Measurements from ENCODE around the gene TRAP1.
"Not testable (repeated sequence)": the region's sequence is repeated elsewhere in the genome, so short reads cannot be mapped to it uniquely, and the experiment has no call there.

The TRAP1 gene

GRCh38 chr16:3645108-3645503 is 72.2 kb downstream of the TRAP1 start:
- DNase-seq: no peak

DNA sequence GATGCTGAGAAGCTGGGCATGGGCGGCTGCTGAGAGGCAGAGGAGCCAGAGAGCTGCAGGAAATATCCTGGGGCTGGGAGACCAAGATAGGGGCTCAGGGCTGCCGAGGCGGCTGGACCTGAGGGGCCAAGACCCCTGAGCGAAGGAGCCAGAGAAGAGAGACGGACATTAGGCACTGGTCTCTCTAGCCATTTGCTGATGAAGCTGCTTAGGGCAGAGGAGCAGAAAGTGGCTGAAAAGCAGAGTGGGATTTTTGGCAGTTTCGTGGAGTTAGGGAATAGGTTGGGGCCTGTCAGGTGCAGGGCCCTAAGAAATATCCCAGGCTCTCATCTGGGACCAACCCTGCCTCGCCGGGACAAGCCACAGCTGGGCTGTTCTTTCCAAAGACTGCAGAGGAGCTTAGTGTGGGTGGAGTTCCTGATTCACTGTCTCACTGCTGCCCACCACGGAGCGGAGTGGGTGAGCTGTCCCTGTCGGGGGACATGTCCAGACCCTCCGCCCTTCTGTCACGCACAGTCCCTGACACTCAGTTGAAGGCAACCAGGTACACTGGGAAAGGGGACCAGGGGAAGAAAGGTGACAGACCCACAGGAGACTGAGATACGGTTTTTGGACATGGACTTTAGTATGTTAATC is 74.1 kb downstream of the TRAP1 start:
- no peak for DNase-seq

- peak; percentile 25 for DNase-seq
Measured at GRCh38 chr16:3642397-3643094, 74.8 kb downstream of the TRAP1 start.

DNA sequence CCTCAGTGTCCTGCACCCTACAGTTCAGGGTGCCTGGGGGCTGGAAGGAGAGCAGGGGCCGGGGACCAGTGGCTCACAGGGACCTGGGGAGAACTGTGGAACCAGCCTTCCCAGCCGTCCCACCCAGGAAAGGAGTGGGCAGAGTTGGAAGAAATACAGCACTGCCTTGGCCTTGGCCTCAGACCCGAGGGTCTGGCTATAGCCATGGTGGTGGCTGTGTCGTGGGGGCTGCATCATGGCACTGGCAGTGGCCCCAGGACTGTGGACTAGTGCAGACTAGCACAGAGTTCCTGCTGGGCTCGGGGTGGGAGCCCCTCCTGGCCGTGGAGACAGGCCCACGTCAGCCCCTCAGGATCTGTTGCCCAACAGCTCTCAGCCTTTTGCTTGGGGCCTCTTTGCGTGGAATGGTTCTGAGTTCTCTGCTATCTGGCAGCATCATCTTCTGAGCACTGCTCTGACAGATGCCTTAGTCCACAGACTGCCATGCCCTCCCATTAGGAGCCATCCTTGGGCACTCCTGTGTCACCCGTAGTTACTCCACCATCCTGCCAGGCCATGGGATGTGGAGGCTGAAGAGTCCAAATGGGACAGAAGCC is 75.4 kb downstream of the TRAP1 start:
- DNase-seq: no peak

DNA sequence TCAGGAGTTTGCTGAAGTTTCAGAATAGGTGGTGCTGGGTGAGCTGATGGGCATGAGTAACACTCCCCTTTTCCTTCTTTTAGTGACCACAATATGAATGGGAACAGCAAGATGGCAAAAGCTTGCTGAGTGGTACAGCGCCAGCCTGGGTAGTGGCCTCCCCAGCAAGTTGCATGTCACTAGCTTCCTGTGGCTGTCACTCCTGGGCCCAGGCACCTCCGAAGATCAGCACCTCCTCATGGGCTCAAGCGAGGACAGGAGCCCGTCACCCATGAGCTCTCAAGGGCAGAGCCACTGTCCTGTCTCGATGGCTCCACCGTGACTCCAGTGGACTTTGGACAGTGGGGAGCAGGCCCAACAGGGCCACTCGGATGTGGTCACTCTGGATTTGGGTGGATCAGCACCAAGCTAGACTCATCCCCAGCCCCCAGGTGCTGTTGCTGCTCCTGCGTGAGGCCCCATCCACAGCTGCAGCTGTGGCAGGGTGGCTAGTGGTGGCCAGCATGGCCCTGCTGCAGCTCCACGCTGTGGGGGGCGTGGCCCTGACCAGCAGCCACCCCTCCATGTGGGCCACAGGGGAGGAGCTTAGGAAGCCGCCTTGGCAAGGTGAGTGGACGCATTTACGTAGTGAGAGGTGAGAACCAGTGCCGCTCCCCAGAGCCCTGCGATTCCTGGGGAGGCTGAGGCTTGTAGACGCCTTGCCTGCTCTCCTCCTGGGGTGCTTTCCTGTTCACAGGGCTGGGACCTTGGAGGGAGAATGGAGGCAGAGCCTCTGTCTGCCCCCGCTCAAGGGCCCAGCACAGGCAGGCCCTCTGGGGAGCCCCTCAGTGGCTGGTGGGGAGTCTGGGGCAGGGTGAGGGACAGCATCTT is 76.5 kb downstream of the TRAP1 start:
- DNase-seq: no peak

DNA sequence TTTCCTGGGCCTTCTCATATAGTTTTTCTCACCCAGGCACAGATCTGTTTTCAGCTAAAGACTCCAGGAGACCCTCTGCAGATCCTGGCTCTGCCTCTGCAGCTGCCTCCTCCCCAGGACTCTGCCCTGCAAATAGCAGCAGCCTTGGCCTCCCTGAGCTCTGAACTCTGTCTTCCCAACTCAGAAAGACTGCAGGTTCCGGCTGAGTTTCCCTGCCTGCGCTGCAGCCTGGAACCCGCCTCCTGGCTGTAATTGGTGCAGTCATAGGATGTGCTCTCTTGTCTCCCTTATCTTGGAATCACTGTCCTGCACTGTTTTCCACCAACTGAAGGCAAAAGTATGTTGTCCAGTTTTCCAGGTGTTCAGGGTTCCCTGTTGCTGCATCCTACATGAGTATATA is 77.1 kb downstream of the TRAP1 start:
- DNase-seq: no peak

DNA sequence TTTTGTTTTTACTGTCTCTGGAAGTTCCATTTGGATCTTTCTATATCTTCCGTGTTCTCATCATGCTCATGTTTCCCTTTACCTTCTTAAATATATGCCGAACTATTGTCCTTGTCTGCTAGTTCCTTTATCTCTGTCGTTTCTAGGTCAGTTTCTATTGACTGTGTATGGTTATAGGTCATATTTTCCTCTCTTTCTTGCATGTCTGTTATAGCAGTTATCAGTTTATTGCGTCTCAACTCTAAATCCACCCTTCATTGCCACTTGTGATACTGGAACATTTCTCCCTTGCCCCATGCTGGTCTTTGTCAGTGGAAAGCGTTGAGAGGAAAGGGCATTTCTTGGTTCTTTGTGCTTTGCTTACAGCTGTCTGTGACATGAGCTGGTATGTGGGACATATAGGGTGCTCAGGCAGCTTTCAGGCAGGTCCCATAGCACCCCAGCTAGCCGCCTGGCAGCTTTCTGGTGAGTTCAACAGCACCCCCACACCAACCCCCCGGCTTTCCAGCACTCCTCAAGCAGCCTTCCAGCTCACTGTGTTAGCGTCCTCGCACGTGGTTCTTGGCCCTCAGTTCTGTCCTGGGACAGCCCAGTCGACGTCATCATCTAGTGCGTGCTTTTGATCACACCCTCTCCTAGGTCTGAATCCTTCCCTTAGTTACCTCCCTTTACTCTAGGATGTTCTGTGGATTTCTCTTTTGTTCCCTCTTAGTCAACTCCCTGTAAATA is 78.2 kb downstream of the TRAP1 start:
- no peak for DNase-seq

DNA sequence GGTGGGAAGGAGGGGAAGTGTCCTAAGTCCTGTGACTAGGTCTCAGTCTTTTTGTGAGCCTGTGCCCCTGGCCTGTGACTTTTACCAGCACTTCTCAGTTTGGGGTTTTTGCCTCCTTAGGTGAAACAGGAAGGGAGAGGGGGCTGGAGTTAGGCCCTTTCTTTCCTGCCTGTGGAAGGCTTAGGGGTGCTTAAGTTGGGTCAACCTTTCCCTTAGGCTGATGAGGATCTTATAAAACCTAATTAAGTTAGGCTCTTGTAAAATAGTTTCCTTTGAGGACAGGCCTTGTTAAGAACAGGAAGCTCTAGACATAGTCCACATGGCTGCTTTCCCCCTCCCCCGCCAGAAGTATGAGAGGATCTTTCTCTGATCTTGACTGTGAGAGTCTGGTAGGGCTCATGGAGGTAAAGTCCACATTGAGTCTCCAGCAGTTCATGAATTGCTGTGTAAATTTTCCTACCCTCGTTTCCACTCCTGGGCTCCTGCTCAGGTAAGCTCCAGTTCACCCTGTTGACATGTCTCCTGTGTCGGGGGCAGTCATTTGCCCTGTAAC is 79.9 kb downstream of the TRAP1 start:
- DNase-seq: peak; percentile 76

DNA sequence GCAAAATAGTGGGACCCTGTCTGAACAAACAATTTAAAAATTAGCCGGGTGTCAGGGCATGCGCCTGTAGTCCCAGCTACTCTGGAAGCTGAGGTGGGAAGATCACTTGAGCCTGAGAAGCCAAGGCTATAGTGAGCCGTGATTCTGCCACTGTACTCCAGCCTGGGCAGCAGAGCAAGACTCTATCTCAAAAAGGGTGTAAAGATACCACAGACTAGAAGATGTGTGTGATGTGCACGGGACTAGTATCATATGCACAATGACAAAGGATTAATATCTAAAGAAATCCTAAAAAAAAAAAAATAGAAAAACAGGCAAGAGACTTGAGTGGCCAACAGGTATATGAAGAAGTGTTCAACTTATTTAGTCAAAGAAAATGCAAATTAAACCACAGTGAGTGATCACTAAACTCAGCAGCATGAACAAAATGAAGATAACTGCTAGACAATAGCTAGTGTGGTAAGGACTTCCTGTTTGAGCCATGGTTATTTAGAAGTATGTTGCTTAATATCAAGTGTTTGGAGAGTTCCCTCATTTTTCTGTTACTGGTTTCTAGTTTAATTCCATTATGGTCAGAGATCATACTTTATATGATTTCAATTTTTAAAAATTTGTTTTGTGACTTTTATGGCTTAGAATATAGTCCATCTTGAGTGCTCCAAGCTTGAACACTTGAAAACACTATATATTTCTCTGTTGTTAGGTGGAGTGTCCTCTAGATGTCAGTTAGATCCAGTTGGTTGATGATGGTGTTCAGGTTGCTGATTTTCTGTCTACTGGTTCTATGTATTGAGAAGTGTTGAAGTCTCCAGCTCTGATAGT is 91.2 kb downstream of the TRAP1 start:
- DNase-seq: peak; percentile 85

- no peak for DNase-seq
Measured at GRCh38 chr16:3625331-3625730, 92.0 kb downstream of the TRAP1 start.

DNA sequence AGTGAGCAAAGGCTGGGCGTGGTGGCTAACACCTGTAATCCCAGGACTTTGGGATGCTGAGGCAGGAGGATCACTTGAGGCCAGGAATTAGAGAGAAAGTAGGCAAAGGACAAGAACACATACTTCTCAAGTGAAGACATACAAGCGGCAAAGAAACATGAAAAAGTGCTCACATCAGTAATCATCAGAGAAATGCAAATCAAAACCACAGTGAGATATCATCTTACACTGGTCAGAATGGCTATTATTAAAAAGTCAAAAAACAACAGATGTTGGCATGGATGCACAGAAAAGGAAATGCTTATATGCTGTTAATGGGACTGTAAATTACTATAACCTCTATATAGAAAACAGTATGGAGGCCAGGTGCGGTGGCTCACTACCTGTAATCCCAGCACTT is 93.7 kb downstream of the TRAP1 start:
- DNase-seq: no peak

DNA sequence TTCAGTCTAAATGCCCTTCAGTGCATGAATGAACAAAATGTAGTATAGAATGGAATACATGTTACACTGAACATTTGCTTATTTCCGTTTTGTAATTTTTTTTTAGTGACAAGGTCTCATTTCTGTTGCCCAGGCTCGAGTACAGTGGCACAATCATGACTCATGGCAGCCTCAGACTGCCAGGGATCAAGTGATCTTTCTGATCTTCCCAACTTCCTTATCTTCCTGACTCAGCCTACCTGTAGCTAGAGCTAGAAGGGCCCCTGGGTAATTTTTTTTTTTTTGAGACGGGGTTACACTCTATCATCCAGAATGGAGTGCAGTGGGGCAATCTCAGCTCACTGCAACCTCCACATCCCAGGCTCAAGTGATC is 98.6 kb downstream of the TRAP1 start:
- DNase-seq: peak; percentile 33

GRCh38 chr16:3612510-3613466 is 104.5 kb downstream of the TRAP1 start:
- DNase-seq: no peak

DNA sequence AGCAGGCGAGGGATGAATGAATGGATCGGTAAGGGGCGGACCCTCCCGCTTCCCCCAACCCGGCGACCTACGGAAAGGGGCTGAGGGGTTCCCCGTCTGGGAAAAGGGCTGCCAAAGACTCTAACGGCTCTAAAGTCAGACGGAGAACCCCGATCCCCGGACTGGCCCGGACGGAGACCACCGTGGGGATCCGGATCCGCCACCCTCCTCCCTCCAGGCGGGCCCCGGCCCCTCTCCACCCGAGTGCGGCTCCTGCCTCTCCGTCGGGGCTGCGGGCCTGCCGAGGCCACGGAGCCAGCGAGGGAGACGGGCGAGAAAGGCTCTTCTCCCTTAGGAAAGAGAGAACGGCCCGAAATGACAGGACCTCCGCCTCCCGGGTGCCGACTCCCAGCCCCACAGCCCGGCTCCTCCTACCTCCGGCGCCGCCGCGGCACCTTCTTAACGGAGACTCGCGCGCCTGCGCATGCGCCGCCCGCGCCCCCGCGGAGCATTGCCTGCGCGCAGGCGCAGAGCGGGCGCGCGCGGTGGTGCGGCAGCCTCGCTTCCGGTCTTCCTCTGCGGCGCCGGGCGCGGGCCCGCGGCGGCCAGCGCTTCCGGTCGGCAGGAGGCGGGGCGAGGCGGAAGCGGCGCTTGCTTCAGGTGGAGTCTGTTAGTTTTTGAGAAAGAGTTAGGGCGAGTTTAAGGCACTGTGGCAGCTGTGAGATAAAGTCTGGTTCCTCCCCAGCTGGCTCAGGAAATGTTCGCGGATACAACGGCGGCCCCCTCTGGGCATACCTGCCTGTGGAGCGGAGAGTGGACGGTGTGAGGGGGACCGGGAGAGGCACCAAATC is 106.0 kb downstream of the TRAP1 start, which contains the start of gene SLX4:
SLX4 (minus strand) TSS at position 461 of the 830 bp plus-strand sequence. CDS start 2,642 bp downstream, outside the sequence.
- peak; percentile 97 for DNase-seq

- peak; percentile 24 for DNase-seq
Measured at GRCh38 chr16:3610698-3611145, 106.6 kb downstream of the TRAP1 start.

DNA sequence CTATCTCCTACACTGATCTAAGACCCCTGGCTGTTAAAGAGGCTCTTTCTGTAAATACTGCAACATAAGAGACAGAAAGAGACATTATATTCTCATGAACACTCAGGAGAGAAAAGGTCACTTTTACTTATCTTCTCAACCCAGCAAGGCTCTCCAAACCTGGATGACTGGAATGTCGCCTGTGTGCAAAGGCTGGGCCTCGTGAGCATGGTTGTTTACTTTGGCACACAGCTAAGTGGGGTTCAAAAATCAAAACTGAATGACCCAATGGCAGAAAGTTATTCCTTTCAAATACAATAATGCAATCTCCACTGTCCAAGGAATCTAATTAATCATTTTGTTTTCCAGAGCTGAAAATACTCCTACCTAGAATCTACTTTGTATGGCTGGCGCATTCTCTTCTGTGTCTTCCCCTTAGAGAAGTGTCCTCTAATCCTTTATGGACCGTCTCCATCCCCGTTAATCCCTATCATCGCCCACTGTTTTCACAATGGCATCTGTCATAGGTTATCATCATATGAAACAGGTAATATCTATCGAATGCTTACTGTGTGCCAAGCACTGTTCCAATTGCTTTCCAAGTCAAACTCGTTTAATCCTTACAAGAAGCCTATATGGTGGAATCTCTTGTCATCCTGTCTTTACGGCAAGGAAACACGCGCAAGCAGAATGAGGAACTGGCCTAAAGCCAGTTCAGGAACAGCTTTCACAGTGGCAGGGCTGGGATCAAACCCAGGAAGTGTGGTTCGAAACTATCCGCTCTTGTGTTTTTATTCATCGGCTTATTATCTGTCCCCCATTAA is 107.2 kb downstream of the TRAP1 start:
- peak; percentile 54 for DNase-seq

DNA sequence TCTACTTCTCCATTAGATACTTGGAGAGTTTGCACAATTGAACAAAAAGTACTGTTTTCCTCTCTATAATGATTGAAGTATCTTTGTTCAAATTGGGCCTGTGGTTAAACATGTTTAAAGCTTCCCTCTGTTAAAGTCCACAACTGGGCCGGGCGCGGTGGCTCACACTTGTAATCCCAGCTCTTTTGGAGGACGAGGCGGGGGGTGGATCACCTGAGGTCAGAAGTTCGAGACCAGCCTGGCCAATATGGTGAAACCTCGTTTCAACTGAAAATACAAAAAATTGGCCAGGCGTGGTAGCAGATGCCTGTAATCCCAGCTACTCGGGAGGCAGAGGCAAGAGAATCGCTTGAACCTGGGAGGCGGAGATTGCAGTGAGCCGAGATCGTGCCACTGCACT is 108.3 kb downstream of the TRAP1 start:
- DNase-seq: not testable (repeated sequence)

DNA sequence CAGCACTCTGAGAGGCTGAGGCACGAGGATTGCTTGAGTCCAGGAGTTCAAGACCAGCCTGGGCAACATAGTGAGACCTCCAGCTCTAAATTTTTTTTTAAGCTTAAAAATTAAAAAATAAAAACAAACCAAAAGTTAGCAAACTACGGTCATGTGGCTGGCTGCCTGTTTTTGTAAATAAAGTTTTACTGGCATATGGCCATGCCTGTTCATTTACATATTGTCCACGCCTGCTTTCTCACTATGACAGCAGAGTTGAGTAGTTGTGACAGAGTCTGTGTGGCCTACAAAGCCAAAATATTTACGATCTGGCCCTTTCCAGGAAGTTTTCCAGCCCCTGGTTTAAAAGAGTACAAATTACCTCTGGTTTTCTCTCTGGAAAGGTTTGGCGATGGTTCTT is 109.3 kb downstream of the TRAP1 start:
- DNase-seq: no peak
